OCI-M2 (cell line): ENCODE data around the gene MAP4.

Source experiments
- DNase-seq: peaks from one replicate; lab custom pipeline; 2025; ENCODE audit not compliant: unreplicated experiment; lab: John Stamatoyannopoulos, UW

Gene MAP4

DNA sequence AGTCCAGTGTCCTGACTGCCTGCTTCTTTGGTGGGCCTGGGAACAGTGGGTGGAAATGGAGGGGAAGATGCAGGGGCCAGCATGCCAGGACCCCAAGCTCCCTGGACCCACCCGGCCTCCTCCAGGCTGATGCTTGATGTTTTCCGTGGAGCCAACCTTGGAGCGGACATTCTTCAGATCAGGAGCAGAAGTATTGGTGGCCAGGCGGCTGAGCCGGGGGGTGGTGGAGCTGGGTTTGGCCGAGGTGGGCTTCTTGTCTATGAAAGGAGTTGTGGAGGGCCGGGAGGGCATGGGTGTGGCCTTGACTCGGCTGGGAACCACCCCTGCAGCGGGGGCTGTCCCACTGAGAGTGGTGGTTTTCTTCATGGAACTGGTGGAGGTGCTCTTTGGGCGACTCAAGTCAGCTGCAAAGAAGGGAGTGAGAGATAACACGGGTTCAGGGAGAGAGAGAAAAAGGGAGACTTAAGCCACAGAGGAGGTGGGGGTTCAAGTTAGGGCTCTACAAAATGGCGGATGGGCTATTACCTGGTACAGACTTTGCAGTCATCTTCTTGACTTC, 145.4 kb downstream of the MAP4 start:
- DNase-seq = no peak

DNA sequence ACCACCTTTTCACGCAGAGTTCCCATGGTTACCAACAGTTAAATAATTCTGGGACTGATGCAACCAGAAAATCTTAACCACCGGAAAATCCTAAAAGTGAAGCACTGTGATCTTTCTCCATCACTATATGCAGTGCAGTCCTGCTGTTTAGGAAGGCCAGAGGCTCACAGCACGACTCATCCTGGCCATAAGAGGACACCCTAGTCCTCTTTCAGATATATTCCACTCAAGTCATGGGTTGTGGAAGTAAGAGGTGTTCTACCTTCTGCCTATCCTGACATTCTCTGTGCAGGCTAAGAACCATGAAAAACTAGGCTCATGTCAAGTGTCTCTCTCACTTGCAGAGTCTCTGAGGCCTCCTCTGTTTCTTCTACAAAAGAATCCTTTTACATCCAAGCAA, 146.1 kb downstream of the MAP4 start:
- no peak for DNase-seq

DNA sequence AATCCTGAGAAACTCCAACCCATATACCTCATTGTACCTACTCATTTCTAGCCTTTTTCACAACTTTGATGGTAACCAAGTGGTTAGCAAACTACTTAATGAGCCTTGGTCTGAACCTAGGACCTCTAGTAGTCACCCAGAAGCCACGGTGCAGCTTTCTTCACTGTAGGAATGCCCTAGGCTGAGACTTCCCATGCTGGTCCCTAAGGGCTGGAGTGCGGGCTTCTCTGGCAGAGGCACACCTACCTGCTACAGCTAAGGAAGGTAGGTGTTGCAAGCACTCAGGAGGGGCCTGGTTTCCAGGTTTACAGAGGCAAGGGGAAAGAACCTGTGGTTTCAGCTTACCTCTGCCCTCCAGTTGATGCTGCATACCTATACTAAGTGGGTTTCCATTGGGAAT, 147.9 kb downstream of the MAP4 start:
- no peak for DNase-seq

DNA sequence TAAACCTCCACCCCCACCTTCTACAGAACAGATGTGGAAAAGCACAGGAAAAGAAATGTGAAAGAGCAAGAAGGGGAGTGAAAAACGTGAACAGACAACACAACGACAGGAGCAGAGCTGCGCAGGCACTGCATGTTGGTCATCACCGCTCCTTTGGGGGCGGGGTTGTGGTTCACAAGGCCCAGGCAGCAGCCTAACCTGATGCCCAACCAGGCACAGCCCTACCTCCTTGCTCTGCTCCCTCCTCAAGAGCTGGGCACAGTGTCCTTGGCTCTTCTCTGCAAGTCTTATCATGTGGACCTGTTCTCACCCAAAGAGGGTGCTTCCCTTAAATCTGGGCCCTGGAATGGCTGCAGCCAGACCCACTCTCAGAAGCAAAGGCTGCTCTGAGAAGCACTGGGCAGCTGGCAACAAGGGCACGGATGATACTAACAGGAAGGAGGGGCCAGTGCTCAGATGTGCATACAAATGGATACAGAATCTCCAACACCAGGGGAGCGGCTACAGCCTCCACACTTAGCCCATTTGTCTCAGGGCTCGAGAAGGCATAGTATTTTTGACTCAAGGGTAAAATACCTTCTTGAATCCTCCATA, 148.7 kb downstream of the MAP4 start:
- no peak for DNase-seq

DNA sequence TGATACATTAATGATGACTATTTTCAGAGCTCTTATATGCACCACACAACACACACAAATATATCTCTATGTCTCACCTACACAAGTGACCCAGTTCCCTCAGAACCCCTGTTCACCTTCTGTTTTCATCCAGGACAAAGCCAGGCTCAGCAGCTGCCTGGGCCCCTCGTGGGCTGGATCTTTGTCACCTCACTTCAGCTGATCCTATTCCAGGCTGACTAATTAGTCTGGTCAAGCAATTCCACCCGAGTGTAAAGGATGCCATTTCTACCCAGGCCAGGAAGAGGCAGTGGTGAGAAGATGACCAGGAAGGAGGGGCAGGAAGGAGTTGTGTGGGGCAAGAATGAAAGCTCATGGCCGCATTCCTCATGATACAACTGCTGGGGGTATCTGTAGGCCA, 151.0 kb downstream of the MAP4 start:
- DNase-seq = no peak

DNA sequence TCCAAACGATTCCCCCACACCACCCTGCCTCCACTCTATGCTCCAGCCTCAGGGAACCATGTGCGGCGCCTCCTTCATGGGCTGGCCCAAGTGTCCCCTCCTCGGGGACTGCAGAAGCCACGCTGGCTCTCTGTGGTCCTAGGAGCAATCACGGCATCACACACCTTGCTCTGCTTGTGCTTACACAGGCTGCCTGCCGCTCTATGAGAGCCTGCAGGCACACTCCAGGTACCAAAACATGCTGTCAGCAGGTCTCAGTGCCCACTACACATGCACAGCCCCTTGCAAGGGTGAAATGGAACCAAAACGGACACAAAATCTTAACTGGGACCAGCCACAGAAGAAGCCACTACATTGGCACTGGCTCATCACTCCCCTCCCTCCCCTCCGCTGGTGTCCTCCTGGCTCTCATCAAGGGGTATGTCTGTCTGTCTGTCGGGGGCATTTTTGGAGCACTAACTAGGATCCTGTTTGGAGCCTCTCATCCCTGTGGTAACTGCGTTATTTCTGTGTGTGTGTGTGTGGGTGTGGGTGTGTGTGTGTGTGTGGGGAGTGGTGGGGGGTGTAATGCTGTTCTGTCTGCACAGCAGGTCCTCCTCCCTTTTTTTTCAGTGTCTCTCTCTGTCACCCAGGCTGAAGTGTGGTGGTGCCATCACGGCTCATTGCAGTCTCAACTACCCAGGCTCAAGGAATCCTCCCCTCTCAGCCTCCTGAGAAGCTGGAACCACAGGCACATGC, 152.7 kb downstream of the MAP4 start:
- DNase-seq = no peak

DNA sequence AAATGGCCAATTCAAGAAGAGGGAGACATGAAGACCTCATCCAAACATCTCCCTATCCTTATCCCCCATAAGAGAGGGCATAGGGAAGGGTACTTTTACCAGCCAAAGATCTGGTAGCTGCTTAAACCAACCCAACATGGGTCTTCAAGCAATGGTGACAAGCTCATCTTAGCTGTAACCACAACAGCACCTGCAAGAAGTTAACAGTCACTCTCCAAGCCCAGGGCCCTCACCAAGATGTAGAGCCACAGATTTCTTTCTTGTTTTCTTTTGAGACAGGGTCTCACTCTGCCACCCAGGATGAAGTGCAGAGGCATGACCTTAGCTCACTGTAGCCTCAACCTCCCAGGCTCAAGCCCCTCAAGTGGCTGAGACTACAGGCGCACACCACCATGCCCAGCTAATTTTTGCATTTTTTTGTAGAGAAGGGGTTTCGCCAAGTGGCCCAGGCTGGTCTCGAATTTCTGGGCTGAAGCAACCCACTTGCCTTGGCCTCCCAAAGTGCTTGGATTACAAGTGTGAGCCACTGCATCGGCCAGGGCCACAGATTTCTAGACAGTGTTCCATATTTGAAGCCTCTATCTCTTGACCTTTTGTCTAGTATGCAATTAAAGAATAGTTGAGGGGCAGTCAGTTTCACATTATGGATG, 156.1 kb downstream of the MAP4 start:
- no peak for DNase-seq

DNA sequence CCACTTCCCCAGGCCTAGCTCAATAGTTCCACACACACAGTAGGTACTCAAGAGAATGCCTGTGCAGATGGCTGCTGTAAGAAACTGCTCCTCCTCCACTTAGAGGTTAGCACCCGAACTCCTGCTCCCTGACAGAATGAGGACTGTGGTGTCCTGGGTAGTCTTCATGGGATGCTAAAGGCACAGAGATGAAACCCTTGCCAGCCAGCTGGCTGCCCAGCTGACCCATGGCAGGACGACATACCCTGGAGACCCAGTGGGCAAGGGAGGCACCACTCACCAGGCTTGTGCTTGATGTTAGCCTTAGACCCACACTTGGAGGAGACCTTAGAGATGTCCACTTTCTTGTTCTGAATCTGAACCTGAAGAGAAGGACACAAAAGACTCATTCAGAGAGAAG, 159.1 kb downstream of the MAP4 start:
- no peak for DNase-seq

DNA sequence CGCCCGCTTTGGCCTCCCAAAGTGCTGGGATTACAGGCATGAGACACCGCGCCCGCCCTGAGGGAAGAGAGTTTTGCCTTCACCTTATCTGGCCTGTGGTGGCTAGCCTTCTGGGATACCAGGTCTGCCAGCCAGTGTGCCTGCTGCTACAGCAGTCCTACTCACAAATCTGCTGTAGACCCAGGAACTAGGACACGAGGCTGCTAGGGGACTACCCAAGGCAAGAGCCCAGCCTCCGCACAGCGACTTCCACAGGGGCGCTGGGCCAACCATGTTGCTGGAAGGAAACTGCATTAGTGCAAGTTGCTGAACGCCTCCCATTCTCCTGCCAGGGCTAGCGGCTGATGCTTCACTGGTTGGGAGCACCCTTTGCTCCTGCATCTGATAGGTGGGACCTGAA, 159.5 kb downstream of the MAP4 start:
- no peak for DNase-seq

DNA sequence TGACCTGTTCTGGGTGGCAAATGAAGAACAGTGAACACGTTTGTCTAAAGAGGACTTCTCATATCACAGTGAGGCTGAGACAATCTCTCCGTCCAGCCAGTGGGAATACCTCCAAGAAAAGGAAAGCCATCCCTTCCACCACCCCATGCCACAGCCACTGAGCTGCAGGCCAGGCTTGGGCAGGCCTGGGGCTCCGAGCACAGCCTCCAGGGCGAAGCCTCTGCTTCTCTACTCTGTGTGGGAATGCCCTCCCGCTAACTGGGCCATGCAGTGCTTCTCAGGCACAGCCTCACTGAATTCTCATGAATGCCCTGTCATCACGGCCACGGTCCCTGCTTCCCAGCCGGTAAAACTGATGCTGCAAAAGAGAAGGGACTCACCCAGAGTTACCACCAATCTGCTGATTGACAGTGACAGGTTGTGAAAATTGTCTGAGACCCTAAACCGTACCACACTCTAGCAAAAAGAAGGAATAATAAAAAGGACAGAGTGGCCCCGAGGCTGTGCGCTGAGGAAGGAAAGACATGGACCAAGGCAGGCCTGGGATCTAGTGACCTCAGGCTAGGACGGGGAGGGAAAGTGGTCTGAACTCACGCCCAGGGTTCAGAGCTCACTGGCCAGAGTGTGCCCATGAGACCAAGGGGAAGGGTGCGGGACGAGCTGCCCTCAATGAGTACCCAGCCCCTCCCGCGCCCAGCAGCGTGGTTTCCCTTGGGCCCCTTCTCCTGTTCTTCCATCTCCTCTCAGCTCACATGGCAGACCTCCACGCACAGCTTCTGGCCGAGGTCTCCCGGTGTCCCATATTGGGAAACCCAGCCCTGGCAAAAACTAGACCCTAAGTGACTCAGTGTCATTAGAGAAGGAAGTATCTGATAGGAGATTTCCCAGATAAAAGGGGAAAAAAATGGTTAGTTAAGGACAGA, 160.5 kb downstream of the MAP4 start:
- no peak for DNase-seq

DNA sequence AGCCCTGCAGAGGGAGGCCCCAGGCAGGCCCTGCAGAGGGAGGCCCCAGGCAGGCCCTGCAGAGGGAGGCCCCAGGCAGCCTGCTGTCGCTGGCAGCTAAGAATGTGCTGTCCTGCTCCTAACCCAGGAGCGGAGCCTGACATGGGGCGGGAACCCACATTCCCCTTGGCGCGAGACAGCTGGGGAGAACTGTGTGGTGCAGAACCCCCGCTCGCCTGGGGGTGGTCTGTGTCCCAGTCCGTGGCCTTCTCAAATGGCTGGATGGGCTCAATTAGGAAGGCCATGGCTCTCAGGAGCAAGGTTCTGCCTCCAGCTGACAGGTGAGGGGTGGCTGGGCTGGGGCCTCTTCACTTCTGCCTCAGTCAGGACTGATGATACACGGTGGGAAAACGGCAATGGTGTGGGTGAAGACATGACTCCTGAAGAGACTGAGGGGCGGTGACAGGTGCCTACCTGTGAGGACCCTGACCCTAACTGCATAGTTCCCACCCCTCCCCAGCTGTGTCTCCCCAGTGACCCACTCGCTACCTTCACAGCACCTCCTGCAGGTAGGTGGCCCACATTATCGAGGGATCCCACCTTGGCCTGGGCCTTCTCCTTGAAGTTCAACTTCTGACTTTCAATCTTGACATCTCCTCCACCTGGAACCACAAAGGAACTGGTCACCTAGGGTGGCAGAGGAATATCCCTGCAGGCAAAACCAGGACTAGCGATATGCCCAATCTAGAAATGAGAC, 161.3 kb downstream of the MAP4 start:
- no peak for DNase-seq

DNA sequence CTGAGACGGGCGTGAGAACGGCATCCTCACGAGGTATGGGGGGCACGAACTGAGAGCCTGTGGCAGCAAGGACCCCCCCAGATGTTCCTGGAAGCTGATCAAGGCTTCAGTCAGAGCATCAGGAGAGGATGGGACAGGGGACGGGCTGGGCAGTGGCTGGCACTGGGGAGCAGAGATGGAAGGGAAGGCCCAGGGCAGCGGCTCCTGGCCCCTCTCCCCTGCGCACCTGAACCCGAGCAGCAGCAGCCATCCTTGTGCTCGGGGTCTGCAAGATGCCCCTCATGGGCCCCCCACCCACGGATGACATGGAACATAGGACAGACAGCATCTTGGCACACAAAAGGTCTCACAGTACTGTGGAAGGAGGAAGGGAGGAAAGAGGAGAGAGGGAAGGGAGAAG, 161.9 kb downstream of the MAP4 start:
- DNase-seq = no peak

DNA sequence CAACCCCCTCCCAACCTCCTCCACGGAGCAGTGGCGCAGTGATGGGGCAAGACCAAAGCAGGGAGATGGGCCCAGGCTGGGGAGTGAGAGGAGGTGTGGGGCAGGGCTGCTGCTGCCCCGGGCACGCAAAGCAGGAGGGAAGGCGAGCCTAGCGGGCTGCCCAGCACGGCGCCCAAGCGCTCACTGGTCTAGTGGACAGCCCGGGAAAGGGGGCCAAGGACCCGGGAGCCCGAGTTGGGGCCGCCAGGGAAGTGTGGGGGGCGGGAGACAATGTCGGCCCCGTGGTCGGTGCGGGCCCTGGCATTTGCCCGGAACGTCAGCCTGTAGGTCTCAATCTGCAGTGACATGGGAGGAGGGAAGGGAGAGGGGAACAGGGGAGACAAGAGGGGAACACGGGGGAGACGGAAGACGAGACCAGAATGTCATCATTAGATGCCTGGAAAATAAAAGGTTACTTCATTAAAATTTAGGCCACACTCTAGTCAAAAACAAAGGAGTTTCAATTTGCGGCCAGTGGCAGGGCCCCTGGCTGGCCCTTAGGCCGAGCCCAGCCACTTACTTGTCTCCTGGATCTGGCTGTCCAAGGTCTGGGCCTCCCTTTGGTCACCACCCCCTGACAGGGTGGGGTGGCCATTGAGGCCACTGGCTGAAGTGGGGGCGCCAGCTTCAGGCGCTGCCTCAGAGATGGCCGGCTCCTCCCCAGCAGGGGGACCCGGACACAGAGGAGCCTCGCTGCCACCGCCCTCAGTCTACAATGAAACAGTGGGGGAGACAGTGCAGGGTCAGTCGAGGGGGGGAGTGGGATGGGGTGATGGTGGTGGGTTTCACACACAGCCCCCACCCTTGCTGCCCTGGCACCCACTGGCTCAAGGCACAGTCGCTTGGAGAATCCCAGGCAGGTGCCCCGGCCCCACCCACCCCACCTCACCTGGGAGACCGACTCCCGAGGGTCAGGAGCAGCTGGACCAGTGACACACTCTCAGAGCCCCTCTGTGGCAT, 163.3 kb downstream of the MAP4 start:
- no peak for DNase-seq

DNA sequence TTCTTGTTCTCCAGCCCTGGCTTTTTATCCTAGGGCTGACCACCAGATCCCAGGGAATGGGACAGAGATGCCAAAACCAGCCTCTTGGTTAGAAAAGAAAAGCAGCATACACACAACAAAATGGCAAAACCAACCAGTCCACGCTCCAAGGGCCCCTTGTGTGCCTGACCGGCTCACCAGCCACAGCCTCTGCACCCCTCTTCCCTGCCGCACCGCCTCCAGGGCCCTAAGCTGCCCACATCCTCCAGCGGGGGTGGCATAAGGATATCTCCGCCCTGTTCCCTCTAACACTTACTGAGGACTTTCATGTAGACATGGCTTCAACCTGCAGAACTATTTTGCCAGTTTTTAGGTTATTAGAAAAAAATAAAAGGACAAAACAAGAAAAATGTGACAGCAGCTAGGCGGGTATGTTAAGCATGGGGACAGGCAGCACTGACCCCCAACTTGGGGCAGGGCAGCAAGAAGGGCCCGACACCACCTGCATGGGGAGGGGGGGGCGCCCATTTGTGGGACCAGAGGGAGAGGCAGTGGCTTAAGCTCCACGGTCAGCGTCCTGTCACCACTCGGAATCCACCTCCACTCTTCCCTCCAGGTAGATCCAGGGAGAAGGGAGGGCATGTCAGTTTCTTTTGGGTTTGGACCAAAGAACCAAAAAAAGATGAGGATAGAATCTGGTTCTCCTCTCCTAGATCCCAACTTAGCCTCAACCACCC, 164.2 kb downstream of the MAP4 start:
- no peak for DNase-seq

DNA sequence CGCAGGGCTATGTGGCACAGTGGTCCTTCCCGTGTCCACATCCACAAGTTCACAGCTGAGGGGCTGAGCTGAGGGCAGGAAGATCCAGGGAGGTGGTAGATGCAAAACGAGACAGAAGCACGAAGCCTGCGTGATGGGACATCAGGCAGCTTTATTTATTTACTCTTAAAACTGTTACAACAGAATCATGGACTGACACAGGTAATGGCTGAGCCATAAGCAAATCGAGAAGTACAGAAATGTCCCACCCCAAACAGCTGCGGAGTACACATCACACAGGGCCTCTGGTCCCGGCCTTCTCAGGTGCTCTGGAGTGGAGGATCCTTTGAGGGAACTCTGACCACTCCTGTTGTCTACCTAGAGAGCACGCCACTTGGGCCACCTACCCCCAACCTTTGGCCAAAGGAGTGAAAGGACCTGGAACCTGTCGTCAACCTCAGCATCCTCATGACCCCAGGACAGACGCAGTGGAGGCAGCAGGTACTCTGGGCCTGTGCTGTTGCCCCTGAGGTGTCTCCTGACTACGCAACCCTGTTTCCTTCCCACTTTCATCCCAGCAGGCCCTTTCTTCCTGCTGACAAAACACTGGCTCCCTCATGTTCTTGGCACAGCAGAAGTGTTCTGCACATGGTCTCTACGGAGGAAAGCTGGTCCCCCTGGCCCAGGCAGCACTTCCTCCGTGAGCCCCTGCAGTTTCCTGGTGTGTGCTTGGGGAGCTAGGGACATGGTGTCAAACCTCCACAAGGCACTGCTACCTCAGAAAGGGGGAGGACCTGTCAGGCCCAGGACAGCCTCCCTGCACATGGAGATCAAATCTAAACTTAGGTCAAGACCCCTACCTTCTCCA, 165.4 kb downstream of the MAP4 start:
- DNase-seq = no peak

DNA sequence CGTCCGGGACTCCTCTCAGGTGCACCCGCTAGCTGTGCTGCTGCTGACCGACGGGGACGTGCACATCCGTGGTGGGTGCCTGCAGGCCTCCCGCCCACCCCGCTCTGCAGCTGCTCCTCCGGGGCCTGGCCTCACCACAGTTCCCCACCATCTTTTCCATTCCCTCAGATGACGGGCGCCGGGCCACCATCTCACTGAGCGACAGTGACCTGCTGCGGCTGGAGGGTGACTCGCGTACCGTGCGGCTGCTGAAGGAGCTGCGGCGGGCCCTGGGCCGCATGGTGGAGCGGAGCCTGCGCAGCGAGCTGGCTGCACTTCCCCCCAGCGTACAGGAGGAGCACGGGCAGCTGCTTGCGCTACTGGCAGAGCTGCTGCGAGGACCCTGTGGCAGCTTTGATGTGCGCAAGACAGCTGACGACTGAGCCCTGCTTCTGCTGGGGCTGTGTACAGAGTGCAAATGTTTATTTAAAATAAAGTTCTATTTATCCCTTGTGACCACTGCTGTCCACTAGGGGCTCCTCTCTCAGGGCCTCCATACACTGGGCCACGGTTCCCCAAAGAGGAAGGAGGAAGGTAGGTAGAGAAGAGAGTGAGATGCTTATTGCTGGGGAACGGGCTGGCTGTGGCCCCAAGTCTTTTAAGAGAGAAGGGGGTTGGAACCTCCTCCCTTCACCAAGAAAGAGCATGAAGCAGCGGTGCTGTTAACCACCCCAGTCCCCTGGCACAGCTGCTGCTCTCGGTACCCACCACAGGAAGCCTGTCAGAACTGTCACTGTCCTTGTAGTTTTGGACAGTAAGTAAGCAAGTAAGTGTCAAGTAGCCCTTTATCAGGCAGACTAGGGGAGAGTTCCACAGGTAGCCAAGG, 166.3 kb downstream of the MAP4 start:
- DNase-seq = no peak

DNA sequence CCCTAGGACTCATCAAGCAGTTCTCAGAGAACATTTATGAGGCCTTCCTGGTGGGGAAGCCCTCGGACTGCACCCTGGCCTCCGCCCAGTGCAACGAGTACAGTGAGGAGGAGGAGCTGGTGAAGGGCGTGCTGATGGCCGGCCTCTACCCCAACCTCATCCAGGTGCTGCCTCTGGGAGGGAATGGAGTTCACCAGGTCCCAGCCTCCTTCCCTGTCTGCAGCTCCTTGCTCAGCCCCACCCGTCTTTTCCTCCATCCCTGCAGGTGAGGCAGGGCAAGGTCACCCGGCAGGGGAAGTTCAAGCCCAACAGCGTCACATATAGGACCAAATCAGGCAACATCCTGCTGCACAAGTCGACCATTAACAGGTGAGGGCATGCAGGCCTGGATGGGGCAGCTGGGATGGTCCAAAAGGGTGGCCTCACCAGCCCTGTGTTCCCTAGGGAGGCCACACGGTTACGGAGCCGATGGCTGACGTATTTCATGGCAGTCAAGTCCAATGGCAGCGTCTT, 167.0 kb downstream of the MAP4 start:
- DNase-seq = no peak
